Subcutaneous abdominal adipose tissue (tissue), 5 donors: ENCODE results near the gene RPS6KA5.

Experiments
- H3K27ac ChIP-seq: one replicate; pipeline ENCODE4 v1.7.0; 2013; ENCODE audit warnings: low read depth, mild to moderate bottlenecking, inconsistent platforms, low read length, moderate library complexity
- H3K27me3 ChIP-seq, 5 donors: one replicate each; pipeline ENCODE4 v1.7.0; 2013; ENCODE audit warnings: low read length in 5 of 5, inconsistent platforms in 1 of 5; ENCODE audit not compliant: control insufficient read depth in 5 of 5, insufficient read depth in 4 of 5
- H3K36me3 ChIP-seq, 5 donors: one replicate each; pipeline ENCODE4 v1.7.0; 2013; ENCODE audit warnings: low read length in 5 of 5; ENCODE audit not compliant: control insufficient read depth in 5 of 5, insufficient read depth in 5 of 5
- H3K4me1 ChIP-seq, 5 donors: one replicate each; pipeline ENCODE4 v1.7.0; 2013; ENCODE audit warnings: low read length in 5 of 5, mild to moderate bottlenecking in 3 of 5, moderate library complexity in 1 of 5; ENCODE audit not compliant: control insufficient read depth in 5 of 5, insufficient read depth in 5 of 5
- H3K4me3 ChIP-seq, 5 donors: one replicate each; pipeline ENCODE4 v1.7.0; 2013; ENCODE audit warnings: low read length in 5 of 5, low read depth in 1 of 5
- H3K9ac ChIP-seq, 5 donors: one replicate each; pipeline ENCODE4 v1.7.0; 2013; ENCODE audit warnings: low read length in 5 of 5, mild to moderate bottlenecking in 4 of 5, moderate library complexity in 3 of 5
- H3K9me3 ChIP-seq, 5 donors: one replicate each; pipeline ENCODE4 v1.7.0; 2013; ENCODE audit warnings: low read length in 5 of 5; ENCODE audit not compliant: control insufficient read depth in 5 of 5
- donor health status: healthy.
- donor health status: healthy.
- donor health status: healthy.
- donor health status: healthy.
- donor health status: healthy.

The RPS6KA5 gene

GRCh38 chr14:91068642-91069041, 8.2 kb upstream of the RPS6KA5 start:
- Histone ChIP-seq H3K9me3 (peaks cover 0 to 8% (median 0%) of the 10 kb centered on the region in 5 donors), H3K27me3 (peaks cover 0 to 4% (median 0%) of the 10 kb centered on the region in 5 donors)

GRCh38 chr14:91067186-91067585, 6.7 kb upstream of the RPS6KA5 start:
- Histone ChIP-seq H3K27me3 (peaks cover 0 to 4% (median 0%) of the 10 kb centered on the region in 5 donors), H3K9ac (no peak overlapping the region), H3K27ac (no peak overlapping the region), H3K4me3 (no peak overlapping the region), H3K36me3 (no peaks in the 10 kb centered on the region), H3K9me3 (peaks cover 0 to 8% (median 0%) of the 10 kb centered on the region in 5 donors), H3K4me1 (peaks cover 0 to 2% (median 0%) of the 10 kb centered on the region in 5 donors)

More at GRCh38 chr14:91068642-91069041, 8.2 kb upstream of the RPS6KA5 start:
- Histone ChIP-seq H3K27ac (no peak overlapping the region), H3K36me3 (no peaks in the 10 kb centered on the region), H3K4me1 (peaks cover 0 to 2% (median 0%) of the 10 kb centered on the region in 5 donors), H3K9ac (no peak overlapping the region), H3K4me3 (no peak overlapping the region)

- Histone ChIP-seq H3K36me3 (no peaks in the 10 kb centered on the region), H3K27ac (no peak overlapping the region), H3K9ac (no peak overlapping the region)
These were observed 4.8 kb upstream of the RPS6KA5 start for GRCh38 chr14:91065266-91065665.

GRCh38 chr14:91063119-91063518, 2.7 kb upstream of the RPS6KA5 start:
- Histone ChIP-seq H3K36me3 (no peaks in the 10 kb centered on the region), H3K4me1 (peaks cover 0 to 19% (median 15%) of the 10 kb centered on the region in 5 donors), H3K9me3 (no peaks in the 10 kb centered on the region), H3K4me3 (no peak overlapping the region), H3K9ac (no peak overlapping the region), H3K27me3 (peaks cover 0 to 4% (median 0%) of the 10 kb centered on the region in 5 donors), H3K27ac (no peak overlapping the region)

More at GRCh38 chr14:91065266-91065665, 4.8 kb upstream of the RPS6KA5 start:
- Histone ChIP-seq H3K27me3 (peaks cover 0 to 4% (median 0%) of the 10 kb centered on the region in 5 donors), H3K9me3 (peaks cover 0 to 3% (median 0%) of the 10 kb centered on the region in 5 donors), H3K4me1 (peaks cover 0 to 12% (median 7%) of the 10 kb centered on the region in 5 donors), H3K4me3 (no peak overlapping the region)

DNA sequence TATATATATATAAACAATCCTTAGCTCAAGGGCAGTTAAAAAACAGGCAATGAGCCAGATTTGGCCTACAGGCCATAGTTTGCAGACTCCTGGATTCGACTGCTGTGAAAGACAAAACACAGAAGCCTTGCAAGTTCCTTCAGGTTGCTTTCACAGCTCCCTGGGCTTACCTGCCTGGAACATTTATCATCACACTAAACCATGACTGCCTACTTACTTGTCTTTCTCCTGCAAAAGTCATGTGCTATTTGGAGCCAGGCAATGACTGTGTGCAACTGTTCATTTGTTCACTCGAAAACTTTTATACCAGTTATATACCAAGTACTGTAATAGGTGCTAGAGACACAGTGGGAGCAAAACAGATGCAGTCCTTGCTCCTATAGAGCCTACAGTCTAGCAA, 2.2 kb upstream of the RPS6KA5 start:
- Histone ChIP-seq H3K4me3 (no peak overlapping the region), H3K27ac (no peak overlapping the region), H3K27me3 (peaks cover 0 to 4% (median 0%) of the 10 kb centered on the region in 5 donors), H3K36me3 (no peaks in the 10 kb centered on the region), H3K9me3 (no peaks in the 10 kb centered on the region), H3K4me1 (peaks cover 0 to 19% (median 15%) of the 10 kb centered on the region in 5 donors), H3K9ac (no peak overlapping the region)

DNA sequence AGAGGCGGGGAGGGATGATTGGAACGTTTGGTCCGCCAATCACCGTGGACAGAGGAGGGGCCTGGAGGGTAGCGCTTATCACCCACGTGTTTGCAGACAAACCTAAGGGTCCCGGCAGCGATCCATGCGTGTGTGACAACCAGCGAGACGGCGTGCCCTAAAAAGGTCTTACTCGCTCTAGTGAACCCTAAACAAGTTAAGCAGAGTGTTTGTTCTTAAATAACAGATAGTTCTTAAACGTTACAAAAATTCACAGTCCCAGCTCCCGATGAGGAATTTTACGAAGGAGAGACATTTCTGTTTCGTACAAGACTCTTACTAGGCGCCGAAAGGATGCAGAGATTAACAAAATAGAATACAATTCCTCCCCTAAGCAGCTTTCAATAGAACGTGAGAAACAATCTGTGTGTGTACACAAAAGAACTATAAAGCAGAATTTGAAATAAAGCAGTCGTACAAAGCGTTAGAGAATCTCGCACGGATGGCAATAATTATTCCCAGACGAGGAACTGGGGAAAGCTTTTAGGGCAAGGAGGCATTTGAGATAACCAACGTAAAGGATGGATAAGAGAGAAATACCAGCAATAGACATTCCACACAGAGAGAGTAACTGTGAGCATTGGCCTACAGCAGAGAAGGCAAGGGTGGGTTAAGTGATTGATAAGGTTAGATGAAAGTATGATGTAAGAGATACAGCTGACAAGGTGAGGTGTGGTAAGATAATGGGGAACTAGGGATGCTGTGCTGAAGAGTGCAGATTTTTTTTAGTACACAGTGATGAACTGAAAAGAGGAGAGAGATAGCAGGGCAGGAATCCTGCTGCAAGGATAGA, 831 bp upstream of the RPS6KA5 start:
- Histone ChIP-seq H3K27me3 (peaks cover 0 to 4% (median 0%) of the 10 kb centered on the region in 5 donors), H3K9me3 (no peaks in the 10 kb centered on the region), H3K36me3 (no peaks in the 10 kb centered on the region), H3K4me3 (peak overlapping the region; percentile 58 to 81 (median 64)), H3K27ac (peak overlapping the region; percentile 2), H3K4me1 (peaks cover 0 to 19% (median 15%) of the 10 kb centered on the region in 5 donors), H3K9ac (peak overlapping the region in 4 of 5 donors; percentile 30 to 73 (median 51))

DNA sequence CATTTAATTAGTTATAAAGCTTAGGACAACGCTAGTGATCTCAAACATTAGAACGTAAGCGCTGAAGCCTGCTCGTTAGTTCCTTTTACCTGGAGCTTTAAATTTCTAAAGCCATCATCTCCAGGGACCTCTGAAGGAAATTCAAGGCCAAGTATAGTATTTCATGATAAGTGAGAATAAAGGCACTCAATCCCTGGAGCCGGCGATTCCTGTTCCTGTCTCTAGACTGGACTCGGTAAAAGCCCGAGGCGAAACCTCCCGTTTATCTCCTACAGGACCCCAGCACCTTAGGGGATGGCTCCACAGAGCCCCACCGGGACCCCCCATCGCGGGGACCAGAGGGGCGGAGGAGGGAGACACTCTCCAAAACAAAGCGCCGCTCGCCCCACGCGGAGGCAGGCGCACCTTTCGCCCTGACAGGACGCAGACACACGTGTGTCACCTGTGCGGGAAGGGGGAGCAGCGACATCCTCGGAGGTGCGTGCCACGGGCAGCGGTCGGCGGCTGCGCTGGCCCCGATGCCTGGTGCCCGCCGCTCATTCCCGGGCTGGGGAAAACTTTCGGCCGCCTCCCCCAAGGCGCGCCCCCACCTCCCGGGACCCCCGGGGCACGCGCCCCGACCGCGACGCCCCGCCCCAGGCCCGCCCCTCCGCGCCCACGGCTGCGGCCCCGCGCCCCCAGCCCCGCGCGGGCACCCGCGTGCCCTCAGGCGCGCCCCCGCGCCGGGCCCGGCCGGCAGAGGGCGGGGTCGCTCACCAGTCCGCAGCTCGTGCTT, 678 bp downstream of the RPS6KA5 start:
- peaks cover 0 to 16% (median 15%) of the 10 kb centered on the region in 5 donors for H3K4me1 ChIP-seq
- H3K27ac ChIP-seq: peak overlapping the region; percentile 73
- H3K36me3 ChIP-seq: no peaks in the 10 kb centered on the region

GRCh38 chr14:91058042-91058581, 2.3 kb downstream of the RPS6KA5 start:
- Histone ChIP-seq H3K36me3 (no peaks in the 10 kb centered on the region), H3K4me1 (peaks cover 0 to 16% (median 15%) of the 10 kb centered on the region in 5 donors), H3K4me3 (no peak overlapping the region), H3K27ac (no peak overlapping the region), H3K9ac (no peak overlapping the region), H3K9me3 (no peaks in the 10 kb centered on the region), H3K27me3 (no peaks in the 10 kb centered on the region)

More for the DNA sequence above, 678 bp downstream of the RPS6KA5 start:
- Histone ChIP-seq H3K9ac (peak overlapping the region in 4 of 5 donors; percentile 75 to 85 (median 83)), H3K9me3 (no peaks in the 10 kb centered on the region), H3K4me3 (peak overlapping the region; percentile 61 to 92 (median 86)), H3K27me3 (no peaks in the 10 kb centered on the region)

GRCh38 chr14:91056361-91056760, 4.1 kb downstream of the RPS6KA5 start:
- H3K9ac ChIP-seq: no peak overlapping the region
- no peak overlapping the region for H3K27ac ChIP-seq

More at GRCh38 chr14:91056361-91056760, 4.1 kb downstream of the RPS6KA5 start:
- no peaks in the 10 kb centered on the region for H3K36me3 ChIP-seq
- no peaks in the 10 kb centered on the region for H3K9me3 ChIP-seq
- H3K4me1 ChIP-seq: peaks cover 0 to 12% (median 11%) of the 10 kb centered on the region in 5 donors
- H3K4me3 ChIP-seq: no peak overlapping the region
- no peaks in the 10 kb centered on the region for H3K27me3 ChIP-seq
